ENCODE measurements around the gene SCN8A.
"Not testable (repeated sequence)": the region's sequence is repeated elsewhere in the genome, so short reads cannot be mapped to it uniquely, and the experiment has no call there.

Gene SCN8A

DNA sequence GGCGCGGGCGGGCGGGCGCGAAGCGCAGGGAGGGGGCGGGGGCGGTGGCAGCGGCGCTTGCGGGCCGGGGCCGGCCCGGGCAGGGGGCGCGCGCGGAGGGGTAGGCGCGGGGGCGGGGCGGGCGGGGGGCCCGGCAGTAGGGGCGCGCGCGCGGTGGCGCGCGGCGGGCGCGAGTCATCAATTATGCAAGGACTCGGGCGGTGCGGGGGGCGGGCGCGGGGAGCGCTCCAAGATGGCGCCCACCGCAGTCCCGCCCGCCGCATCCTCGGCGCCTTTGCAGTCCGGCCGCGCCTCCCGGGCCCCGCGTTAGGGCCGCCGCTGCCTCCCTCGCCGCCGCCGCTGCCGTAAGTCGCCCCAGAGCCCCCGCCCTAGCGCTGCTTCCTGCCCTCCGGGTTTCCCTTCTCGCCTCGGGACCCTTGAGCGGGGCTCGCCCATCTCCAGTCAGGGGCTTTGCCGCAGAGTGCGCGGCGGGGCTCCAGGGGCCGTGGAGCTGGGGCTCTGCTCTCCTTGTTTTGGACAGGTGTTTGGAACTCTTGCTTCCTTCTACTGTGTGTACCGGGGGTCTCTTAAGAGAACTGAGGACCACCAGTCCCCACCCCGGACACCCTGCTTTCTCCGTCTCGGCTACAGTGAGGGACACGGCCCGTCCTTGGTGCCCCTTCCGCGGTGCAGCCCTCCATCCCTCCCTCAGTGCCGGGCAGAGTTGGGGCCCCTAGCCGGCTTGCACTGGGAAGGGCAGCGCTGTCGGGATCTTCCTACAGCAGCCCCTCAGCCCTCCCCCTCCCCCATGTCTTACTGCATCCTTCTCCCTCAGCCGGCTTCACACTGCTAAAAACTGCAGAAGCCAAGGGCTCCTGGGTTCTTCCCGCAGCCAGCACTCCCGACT is at the start of gene SCN8A:
TSS of gene SCN8A (plus strand) at position 218 of the 886 bp plus-strand sequence. CDS start 71,585 bp downstream, outside the sequence.
- peak; percentile 61 for DNase-seq (ENCODE audit: low spot score)

DNA sequence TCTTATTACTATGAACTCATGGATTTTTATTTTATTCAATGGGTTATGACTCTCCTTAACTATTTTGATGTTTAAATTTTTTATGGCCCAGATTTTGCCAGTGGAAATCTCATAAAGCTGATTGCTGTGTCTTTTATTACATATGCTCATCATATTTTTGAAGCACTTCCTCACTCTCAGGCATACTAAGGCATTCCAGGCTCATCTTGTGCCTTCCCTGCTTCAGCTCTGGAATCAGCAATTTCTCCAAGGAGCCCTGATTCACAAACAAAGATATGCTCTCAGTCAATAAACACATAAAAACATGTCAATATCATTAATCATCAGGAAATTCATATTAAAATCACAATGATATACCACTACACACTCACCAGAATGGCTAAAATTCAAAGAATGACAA is 44.9 kb upstream of the SCN8A start:
- DNase-seq (ENCODE audit: low spot score): no peak

- no peak for DNase-seq (ENCODE audit: low spot score)
Observed at GRCh38 chr12:51547606-51548005, 43.4 kb upstream of the SCN8A start.

DNA sequence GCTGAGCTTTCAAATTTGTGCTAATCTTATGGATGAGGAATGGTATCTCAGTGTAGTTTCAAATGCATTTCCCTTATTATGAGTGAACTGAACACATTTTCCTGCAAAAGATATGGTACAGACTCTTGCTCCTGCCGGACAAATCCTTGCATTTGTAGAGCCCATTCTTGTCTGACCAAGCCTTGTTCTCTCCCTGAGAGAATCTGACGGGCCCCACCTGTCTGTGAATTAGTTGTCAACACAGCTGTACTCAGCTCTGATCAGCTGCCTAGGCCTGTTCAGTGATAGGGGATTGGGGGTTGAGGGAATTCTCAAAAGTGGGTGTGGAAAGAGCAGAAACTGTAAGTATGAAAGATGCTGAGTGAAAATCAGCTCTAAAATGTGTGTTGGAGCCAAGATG is 42.8 kb upstream of the SCN8A start:
- DNase-seq (ENCODE audit: low spot score): no peak

DNA sequence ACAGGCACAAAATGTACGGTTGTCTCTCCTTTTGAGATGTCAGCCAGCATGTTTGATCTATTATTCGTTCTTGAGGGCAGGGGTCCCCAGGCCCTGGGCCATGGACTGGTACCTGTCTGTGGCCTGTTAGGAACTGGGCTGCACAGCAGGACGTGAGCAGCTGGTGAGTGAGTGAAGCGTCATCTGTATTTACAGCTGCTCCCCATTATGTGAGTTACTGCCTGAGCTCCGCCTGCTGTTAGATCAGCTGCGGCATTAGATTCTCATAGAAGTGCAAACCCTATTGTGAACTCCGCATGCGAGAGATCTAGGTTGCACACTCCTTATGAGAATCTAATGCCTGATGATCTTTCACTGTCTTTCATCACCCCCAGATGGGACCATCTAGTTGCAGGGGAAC is 41.4 kb upstream of the SCN8A start:
- no peak for DNase-seq (ENCODE audit: low spot score)

DNA sequence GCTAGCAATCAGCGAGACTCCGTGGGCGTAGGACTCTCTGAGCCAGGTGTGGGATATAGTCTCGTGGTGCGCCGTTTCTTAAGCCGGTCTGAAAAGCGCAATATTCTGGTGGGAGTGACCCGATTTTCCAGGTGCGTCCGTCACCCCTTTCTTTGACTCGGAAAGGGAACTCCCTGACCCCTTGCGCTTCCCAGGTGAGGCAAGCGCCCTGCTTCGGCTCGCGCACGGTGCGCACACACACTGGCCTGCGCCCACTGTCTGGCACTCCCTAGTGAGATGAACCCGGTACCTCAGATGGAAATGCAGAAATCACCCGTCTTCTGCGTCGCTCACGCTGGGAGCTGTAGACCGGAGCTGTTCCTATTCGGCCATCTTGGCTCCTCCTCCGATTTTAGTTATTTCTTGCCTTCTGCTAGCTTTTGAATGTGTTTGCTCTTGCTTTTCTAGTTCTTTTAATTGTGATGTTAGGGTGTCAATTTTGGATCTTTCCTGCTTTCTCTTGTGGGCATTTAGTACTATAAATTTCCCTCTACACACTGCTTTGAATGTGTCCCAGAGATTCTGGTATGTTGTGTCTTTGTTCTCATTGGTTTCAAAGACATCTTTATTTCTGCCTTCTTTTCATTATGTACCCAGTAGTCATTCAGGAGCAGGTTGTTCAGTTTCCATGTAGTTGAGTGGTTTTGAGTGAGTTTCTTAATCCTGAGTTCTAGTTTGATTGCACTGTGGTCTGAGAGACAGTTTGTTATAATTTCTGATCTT is 22.6 kb upstream of the SCN8A start:
- not testable (repeated sequence) for DNase-seq (ENCODE audit: low spot score)

GRCh38 chr12:51579321-51579850 is 11.6 kb upstream of the SCN8A start:
- DNase-seq (ENCODE audit: low spot score): no peak

- no peak for DNase-seq (ENCODE audit: low spot score)
Observed at GRCh38 chr12:51589060-51589459, 2.0 kb upstream of the SCN8A start.

DNA sequence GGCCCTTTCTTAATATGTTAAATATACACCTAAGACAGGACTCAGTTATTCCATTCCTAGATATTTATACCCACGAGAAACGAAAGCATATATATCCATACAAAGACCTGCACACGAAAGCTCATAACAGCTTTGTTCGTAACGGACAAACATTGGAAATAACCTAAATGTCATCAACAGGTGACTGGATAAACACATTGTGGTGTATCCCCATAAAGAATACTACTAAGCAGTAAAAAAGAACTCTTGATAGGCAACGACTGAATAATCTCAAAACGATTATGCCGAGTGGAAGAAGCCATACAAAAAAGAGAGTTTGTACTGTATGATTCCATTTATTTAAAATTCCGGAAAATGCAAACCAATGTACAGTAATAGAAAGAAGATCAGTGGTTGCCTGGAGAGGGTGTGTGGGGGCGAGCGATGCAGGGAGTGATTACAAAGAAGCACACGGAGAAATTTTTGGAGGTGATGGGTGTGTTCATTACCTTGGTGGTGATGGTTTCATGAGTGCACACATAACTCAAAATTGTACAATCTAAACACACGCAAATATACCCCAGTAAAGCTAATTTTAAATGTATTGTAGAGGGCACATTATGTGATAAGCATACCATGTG is 1.4 kb upstream of the SCN8A start:
- DNase-seq (ENCODE audit: low spot score): no peak

- peak; percentile 82 for DNase-seq (ENCODE audit: low spot score)
Observed at GRCh38 chr12:51590347-51591015, 552 bp upstream of the SCN8A start.

DNA sequence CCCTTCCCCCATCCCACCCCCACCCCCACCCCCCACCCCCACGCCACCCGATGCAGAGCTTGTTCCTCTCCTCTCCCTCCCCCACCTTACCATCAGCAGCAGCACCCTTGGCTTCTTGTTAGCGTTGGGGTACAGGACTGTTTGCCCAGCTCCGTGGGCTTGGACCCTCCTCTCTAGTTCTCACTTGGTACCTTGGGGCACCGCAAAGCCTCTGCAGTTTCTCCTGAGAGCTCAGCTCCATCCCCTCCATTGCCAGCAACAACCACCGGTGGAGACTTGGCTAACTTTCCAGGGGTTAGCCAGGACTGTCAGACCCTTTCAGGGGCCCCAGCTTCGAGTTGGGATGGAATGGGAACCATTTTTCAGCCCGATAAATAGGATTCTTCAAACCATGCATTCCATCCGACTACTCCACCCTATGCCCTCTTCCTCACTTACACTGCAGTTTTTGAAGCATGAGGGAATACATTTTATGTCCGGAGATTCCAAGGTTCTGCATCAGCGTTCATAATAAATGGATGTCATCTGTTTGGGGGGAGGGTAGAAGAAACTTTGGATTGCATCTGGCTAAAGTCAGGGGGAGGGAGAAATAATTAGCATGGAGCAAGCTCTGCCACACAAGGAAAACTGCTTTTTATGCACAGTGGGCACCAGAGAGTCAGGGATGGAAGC is 1.1 kb downstream of the SCN8A start:
- DNase-seq (ENCODE audit: low spot score): no peak

GRCh38 chr12:51593021-51593420 is 2.0 kb downstream of the SCN8A start:
- no peak for DNase-seq (ENCODE audit: low spot score)

GRCh38 chr12:51593539-51593938 is 2.5 kb downstream of the SCN8A start:
- DNase-seq (ENCODE audit: low spot score): peak; percentile 39

DNA sequence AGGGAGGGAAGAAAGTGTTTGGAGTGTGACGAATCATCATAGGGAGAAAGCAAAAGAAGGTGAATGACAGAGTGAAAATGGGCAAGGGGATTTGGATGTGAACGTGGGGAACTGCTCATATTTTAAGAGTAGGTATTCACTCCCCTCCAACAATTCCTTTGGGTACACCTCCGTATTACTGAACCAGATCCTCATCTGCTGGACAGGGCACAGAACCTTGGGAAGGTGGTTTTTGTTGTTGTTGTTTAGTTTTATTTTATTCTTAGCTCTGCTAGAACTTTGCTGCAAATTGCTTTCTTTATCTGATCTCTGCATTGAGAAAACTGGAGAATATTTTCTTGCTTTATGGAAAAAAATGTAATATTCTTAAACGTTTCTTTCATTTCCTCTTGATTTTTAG is 7.1 kb downstream of the SCN8A start:
- no peak for DNase-seq (ENCODE audit: low spot score)

- no peak for DNase-seq (ENCODE audit: low spot score)
Observed at GRCh38 chr12:51600721-51601120, 9.7 kb downstream of the SCN8A start.

- no peak for DNase-seq (ENCODE audit: low spot score)
Observed at GRCh38 chr12:51601241-51601640, 10.2 kb downstream of the SCN8A start.

- not testable (repeated sequence) for DNase-seq (ENCODE audit: low spot score)
Observed at GRCh38 chr12:51605896-51606295, 14.9 kb downstream of the SCN8A start.

DNA sequence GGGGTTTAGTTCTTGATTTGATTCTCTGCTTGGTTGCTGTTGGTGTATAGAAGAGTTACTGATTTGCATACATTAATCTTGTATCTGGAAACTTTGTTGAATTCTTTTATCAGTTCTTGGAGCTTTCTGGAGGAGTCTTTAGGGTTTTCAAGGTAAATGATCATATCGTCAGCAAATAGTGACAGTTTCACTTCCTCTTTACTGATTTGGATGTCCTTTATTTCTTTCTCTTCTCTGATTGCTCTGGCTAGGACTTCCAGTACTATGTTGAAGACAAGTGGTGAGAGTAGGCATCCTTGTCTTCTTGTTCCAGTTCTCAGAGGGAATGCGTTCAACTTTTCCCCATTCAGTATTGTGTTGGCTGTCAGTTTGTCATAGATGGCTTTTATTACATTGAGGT is 16.2 kb downstream of the SCN8A start:
- DNase-seq (ENCODE audit: low spot score): not testable (repeated sequence)

DNA sequence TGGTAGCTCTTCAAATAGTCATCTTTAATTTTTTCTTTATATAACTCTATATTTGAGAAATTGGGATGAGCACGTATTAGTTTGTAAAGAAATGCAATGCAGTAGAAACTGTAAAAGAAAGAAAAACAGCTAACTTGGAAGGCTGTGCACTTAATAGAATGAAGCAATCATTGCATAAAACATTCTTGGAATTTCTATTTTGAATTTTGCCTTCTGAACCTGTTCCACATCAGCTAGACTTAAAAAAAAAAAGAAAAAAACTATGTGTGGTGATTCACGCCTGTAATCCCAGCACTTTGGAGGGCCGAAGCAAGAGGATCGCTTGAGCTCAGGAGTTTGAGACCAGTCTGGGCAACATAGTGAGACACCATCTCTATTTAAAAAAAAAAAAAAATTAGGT is 29.4 kb downstream of the SCN8A start:
- DNase-seq (ENCODE audit: low spot score): no peak

DNA sequence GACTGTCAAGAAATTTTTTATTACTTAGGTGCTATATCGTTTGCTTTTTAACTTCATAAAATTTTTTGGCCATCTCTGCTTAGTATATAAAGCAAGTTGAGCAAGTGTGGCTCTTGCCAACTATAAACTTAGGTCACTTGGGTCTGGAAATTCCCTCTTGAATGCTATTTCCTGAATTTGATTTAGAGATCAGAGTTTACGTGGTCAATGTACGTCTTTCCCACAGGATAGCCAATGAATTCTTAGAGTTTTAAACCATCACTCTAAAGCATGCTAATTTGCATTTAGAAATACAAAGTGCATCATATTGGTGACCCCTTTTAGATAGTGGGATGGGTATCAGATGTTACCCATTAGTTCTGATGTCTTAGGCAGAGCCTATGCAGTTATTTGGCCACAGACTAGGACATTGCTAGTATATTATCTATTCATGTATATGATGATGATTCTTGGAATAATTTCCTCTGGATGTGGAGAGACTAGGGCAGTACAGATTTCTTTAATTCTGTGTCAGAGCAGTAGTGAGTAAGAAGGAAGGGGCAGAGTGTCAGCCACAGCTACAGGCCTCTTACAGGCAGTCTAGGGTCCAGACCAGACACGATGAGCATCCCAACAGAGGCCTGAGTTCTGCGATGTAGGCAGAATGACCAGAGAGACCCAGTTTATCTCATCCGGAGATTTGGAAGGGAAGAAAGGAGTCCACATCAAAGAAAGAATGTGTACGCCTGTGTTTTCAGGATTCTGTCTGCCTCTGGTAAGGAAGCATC is 30.3 kb downstream of the SCN8A start:
- no peak for DNase-seq (ENCODE audit: low spot score)

GRCh38 chr12:51622564-51622963 is 31.5 kb downstream of the SCN8A start:
- DNase-seq (ENCODE audit: low spot score): no peak

Data from HuH-7.5 (cell line).